Measurements from ENCODE around the gene LCN1.
"Not testable (repeated sequence)": the region's sequence is repeated elsewhere in the genome, so short reads cannot be mapped to it uniquely, and the experiment has no call there.

Gene LCN1

GRCh38 chr9:135544981-135545635, 23.9 kb downstream of the LCN1 start:
- H3K4me2 ChIP-seq (ENCODE audit: low read depth, low read length, poor library complexity, severe bottlenecking): no peak overlapping the region
- no peaks in the 10 kb centered on the region for H3F3A ChIP-seq (ENCODE audit: insufficient read depth)
- H3K27ac ChIP-seq (ENCODE audit: low read depth, low read length): no peak overlapping the region
- no peaks in the 10 kb centered on the region for H3K27me3 ChIP-seq (ENCODE audit: low read length)
- TF ChIP-seq EZH2phosphoT487 (conservative IDR thresholded peaks at IDR 0.05; ENCODE audit: low read length): no peak
- TF ChIP-seq CTCF (IDR thresholded peaks at IDR 0.05; ENCODE audit: insufficient read depth, low read length, poor library complexity, severe bottlenecking): no peak
- no peaks in the 10 kb centered on the region for H3K79me2 ChIP-seq (ENCODE audit: insufficient read depth, low read length)
- no peak overlapping the region for H3K9ac ChIP-seq (ENCODE audit: low read length)
- H3K9me3 ChIP-seq (ENCODE audit: insufficient read depth, low read length): no peaks in the 10 kb centered on the region
- no peak overlapping the region for H2AFZ ChIP-seq (ENCODE audit: low read depth, low read length, severe bottlenecking)
- no peaks in the 10 kb centered on the region for H4K20me1 ChIP-seq (ENCODE audit: low read depth, low read length)
- H3K36me3 ChIP-seq (ENCODE audit: low read length): no peaks in the 10 kb centered on the region
- H3K9me2 ChIP-seq (replicated peaks; ENCODE audit: insufficient read depth, low read length): no peaks in the 10 kb centered on the region
- no peak overlapping the region for H3K4me3 ChIP-seq (ENCODE audit: insufficient read depth, low read length, poor library complexity, severe bottlenecking)

DNA sequence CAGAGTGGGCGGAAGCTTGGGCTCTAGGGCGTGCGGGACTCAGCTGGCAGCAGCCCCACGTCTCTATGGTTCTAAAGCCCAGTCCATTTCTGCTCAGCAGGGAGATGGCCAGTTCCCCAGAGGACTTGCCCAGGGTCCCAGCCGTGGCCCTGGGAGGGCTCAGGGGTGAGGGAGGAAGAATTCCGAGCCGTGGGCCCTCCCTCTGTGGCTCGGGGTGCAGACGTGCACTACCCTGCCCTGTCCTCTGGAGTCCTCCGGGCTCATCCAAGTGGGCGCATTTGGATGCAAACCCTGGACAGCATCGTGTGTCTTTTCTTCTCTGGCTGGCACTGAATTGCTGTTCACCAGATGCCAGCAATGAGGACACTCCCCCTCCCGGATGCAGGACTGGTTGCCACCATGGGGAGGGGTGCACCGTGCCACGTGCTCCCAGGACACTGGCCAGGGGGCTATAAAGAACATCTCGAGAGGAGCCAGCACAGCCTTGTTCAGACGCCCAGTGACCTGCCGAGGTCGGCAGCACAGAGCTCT, 24.5 kb downstream of the LCN1 start, which contains the start of gene OBP2A:
OBP2A (plus strand) TSS at position 481 of the 531 bp plus-strand sequence. CDS start 55 bp downstream, outside the sequence.
- not testable (repeated sequence) for H3K36me3 ChIP-seq (ENCODE audit: low read length); H3K9ac ChIP-seq (ENCODE audit: low read length); H3K27ac ChIP-seq (ENCODE audit: low read depth, low read length); H3K4me3 ChIP-seq (ENCODE audit: insufficient read depth, low read length, poor library complexity, severe bottlenecking); H3K9me2 ChIP-seq (replicated peaks; ENCODE audit: insufficient read depth, low read length); H3K27me3 ChIP-seq (ENCODE audit: low read length); H4K20me1 ChIP-seq (ENCODE audit: low read depth, low read length); H2AFZ ChIP-seq (ENCODE audit: low read depth, low read length, severe bottlenecking); H3K4me2 ChIP-seq (ENCODE audit: low read depth, low read length, poor library complexity, severe bottlenecking); H3K9me3 ChIP-seq (ENCODE audit: insufficient read depth, low read length); H3K79me2 ChIP-seq (ENCODE audit: insufficient read depth, low read length); H3F3A ChIP-seq (ENCODE audit: insufficient read depth)

- not testable (repeated sequence) for H3K27ac ChIP-seq (ENCODE audit: low read depth, low read length); H3F3A ChIP-seq (ENCODE audit: insufficient read depth); H2AFZ ChIP-seq (ENCODE audit: low read depth, low read length, severe bottlenecking); H3K4me3 ChIP-seq (ENCODE audit: insufficient read depth, low read length, poor library complexity, severe bottlenecking); H3K4me2 ChIP-seq (ENCODE audit: low read depth, low read length, poor library complexity, severe bottlenecking); H3K9me3 ChIP-seq (ENCODE audit: insufficient read depth, low read length); H3K36me3 ChIP-seq (ENCODE audit: low read length); H3K9ac ChIP-seq (ENCODE audit: low read length); H3K27me3 ChIP-seq (ENCODE audit: low read length); H4K20me1 ChIP-seq (ENCODE audit: low read depth, low read length); H3K79me2 ChIP-seq (ENCODE audit: insufficient read depth, low read length); H3K9me2 ChIP-seq (replicated peaks; ENCODE audit: insufficient read depth, low read length)
Measured at GRCh38 chr9:135546792-135547617, 25.8 kb downstream of the LCN1 start.

DNA sequence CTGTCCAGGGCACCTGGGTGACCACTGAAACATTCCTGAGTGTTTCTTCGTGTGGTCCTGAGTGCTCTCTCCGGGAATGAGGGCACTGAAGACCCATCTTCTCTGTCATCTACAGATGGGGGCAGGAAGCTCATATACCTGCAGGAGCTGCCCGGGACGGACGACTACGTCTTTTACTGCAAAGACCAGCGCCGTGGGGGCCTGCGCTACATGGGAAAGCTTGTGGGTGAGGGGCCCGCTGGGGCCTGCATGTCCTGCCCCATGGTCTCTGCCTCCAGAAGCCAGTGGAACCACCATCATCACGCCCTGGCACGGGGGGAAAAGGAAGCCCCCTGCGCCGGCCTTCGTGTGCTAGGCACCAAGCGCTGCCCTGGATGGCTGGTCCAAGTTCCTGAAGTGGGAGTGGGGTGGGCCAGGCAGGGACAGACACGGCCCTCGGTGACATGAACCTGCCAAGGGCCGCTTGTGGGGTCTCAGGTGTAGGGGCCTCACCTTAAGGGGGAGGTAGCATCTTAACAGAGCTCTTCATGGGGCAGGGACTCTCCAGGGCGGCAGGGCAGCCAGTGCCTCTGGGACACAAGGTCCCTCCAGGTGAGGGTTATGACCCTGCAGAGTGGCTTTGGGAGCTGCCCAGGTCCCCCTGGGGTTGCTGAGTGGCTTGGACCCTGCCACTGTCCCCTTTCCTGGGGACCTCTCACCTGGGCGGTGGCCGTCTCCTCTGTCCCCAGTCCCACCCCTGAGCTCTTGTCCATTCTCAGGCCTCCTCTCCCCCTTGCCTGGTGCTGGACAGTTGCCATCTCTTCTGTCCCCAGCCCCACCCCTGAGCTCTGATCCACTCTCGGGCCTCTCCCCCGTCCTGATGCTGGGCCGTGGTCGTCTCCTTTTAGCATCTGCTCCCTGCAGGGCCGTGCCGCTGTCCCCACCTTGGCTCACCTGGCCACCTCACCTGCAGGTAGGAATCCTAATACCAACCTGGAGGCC, 26.8 kb downstream of the LCN1 start:
- no peak for TF ChIP-seq EZH2phosphoT487 (conservative IDR thresholded peaks at IDR 0.05; ENCODE audit: low read length)
- TF ChIP-seq CTCF (IDR thresholded peaks at IDR 0.05; ENCODE audit: insufficient read depth, low read length, poor library complexity, severe bottlenecking): no peak
- H3K4me3 ChIP-seq (ENCODE audit: insufficient read depth, low read length, poor library complexity, severe bottlenecking): no peak overlapping the region
- H3K9me3 ChIP-seq (ENCODE audit: insufficient read depth, low read length): no peaks in the 10 kb centered on the region
- no peak overlapping the region for H3K4me2 ChIP-seq (ENCODE audit: low read depth, low read length, poor library complexity, severe bottlenecking)
- H3K36me3 ChIP-seq (ENCODE audit: low read length): no peaks in the 10 kb centered on the region
- H3K79me2 ChIP-seq (ENCODE audit: insufficient read depth, low read length): no peaks in the 10 kb centered on the region
- H4K20me1 ChIP-seq (ENCODE audit: low read depth, low read length): no peaks in the 10 kb centered on the region
- no peaks in the 10 kb centered on the region for H3K27me3 ChIP-seq (ENCODE audit: low read length)
- H2AFZ ChIP-seq (ENCODE audit: low read depth, low read length, severe bottlenecking): no peak overlapping the region
- no peaks in the 10 kb centered on the region for H3K9me2 ChIP-seq (replicated peaks; ENCODE audit: insufficient read depth, low read length)
- H3K9ac ChIP-seq (ENCODE audit: low read length): no peak overlapping the region
- H3F3A ChIP-seq (ENCODE audit: insufficient read depth): no peaks in the 10 kb centered on the region
- H3K27ac ChIP-seq (ENCODE audit: low read depth, low read length): no peak overlapping the region

- not testable (repeated sequence) for H3K9me3 ChIP-seq (ENCODE audit: insufficient read depth, low read length); H3K36me3 ChIP-seq (ENCODE audit: low read length); H3K9me2 ChIP-seq (replicated peaks; ENCODE audit: insufficient read depth, low read length); H3F3A ChIP-seq (ENCODE audit: insufficient read depth); H3K27me3 ChIP-seq (ENCODE audit: low read length); H3K4me2 ChIP-seq (ENCODE audit: low read depth, low read length, poor library complexity, severe bottlenecking); H3K27ac ChIP-seq (ENCODE audit: low read depth, low read length); H2AFZ ChIP-seq (ENCODE audit: low read depth, low read length, severe bottlenecking); H3K79me2 ChIP-seq (ENCODE audit: insufficient read depth, low read length); H3K9ac ChIP-seq (ENCODE audit: low read length); H4K20me1 ChIP-seq (ENCODE audit: low read depth, low read length); H3K4me3 ChIP-seq (ENCODE audit: insufficient read depth, low read length, poor library complexity, severe bottlenecking)
Measured at GRCh38 chr9:135549478-135550343, 28.5 kb downstream of the LCN1 start.

Data from SU-DHL-6 (cell line).